AG09319 (cell line): ENCODE results near the gene CCDC192.
A peak's percentile ranks its signal among the peaks of the same experiment; 100 is the strongest.

Source experiments
- DNase-seq: peaks from one replicate; pipeline ENCODE4 v3.0.0-alpha.2; 2010; ENCODE audit warnings: low read depth; ENCODE audit errors: extremely low read depth
- TF ChIP-seq, protein P1 (sequence below): IDR thresholded peaks from 2 replicates; pipeline ENCODE4 v1.5.1; 2011; ENCODE audit warnings: low read depth, mild to moderate bottlenecking, inconsistent platforms, low read length, moderate library complexity

The CCDC192 gene

DNA sequence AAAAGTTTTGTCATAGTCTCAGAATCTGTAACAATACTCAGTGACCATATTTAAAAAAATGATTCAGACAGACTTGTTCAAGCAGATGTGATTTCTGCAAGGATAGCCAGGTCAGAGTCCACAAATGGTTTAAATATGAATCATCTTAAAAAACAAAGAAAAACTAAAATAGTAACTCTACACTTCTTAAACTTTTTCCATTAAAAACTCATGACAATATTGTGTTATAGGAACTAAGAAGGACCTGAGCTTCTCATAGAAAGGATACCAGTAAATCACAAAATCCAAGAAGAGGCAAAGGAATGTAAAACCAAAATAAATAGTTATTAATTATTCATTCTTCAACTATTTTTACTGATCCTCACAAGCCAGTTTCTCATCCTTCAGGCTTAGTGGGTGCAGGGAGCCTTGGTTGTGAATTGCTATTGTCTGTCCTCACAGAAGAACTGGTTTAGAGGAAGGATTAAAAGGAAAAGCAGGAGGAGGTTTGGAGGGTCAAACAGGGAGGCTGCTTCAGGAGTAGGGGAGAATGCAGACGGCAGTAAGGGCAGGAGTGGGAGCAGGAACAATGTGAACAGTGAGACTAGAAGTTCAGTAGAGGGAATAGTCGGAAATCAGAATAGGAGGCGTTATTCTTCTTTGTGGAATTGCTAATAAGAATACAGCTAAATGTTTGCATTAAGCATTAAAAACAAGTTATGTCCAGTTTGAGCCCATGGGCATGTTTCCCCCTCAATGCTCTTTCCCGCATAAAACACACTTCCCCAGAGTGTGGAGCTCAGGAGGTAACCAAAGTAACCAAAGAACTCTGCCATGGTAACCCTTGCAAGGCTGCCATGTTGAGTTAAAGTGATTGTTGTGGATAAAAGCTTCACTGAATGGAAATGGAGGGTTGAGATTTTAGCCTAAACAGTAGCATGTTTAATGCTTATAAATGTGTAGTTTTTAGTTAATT is 110.7 kb downstream of the CCDC192 start:
- TF ChIP-seq, protein P1, sequence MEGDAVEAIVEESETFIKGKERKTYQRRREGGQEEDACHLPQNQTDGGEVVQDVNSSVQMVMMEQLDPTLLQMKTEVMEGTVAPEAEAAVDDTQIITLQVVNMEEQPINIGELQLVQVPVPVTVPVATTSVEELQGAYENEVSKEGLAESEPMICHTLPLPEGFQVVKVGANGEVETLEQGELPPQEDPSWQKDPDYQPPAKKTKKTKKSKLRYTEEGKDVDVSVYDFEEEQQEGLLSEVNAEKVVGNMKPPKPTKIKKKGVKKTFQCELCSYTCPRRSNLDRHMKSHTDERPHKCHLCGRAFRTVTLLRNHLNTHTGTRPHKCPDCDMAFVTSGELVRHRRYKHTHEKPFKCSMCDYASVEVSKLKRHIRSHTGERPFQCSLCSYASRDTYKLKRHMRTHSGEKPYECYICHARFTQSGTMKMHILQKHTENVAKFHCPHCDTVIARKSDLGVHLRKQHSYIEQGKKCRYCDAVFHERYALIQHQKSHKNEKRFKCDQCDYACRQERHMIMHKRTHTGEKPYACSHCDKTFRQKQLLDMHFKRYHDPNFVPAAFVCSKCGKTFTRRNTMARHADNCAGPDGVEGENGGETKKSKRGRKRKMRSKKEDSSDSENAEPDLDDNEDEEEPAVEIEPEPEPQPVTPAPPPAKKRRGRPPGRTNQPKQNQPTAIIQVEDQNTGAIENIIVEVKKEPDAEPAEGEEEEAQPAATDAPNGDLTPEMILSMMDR = no peak
- DNase-seq = peak; percentile 43

DNA sequence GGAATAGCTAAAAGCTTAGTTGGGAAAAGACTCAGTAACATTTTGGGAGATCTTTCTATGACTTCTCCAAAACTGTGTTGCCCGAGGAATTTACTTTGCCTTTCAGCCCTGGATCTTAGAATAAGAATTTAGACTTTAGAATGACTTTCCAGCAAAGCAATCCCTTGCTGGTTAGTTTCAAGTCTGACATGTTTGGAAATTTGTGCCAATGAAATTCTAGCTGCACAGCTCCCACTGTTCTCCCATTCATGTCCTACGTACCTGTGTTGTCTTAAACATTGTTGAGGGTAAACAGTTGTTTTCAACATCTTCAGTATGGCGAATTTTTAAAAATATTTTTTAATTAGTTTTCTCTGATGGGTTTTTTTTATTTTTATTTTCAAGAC is 111.4 kb downstream of the CCDC192 start:
- no peak for DNase-seq
- TF ChIP-seq, protein P1 = no peak

DNA sequence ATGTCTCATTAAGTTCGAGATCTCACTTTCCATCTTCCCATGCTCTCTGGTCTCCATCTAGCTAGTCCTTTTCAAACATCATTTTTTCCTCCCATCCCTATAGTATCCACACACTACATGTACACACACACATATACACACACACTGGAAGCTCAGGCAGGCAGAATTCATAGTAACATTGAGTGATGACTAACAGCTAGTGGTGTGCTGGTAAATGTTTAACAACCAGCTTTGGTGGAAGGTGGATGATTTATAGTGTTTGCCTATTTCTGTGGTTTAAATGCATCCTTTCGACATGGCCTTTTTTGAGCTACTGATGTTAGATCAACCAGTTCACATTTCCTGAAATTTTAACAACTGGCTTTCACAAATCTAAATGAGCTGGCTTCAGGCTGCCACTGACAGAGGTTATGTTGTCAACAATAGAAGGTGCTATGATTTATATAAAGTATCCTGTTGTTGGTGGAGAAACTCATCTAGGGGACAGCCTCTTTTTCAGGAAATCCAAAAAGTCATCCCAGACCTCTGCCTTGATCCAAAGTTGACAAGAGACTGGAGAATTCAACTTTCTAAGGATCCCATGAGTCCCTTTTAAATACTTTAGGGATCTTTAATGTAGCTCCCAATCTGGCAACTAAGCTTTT is 117.8 kb downstream of the CCDC192 start:
- DNase-seq = no peak
- TF ChIP-seq, protein P1 = no peak

DNA sequence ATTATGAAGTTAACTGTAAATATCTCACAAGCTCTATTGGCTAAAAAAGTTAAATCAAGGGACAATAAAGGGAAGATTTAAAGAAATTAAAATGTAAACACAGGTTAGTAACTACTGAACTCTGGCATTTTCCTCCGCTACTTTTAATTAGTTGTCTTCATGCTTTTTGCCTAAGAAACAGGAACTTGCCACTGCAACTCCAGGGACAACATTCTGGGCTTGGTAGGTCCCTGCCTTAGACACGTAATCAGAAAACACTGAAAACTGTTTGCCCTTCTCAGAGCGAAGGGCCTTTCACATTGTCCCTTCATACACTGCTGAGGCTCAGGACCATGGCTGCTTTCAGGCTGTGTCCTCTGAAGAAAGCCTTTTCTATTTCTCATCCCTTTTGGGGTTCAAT is 118.7 kb downstream of the CCDC192 start:
- TF ChIP-seq, protein P1 = no peak
- no peak for DNase-seq

DNA sequence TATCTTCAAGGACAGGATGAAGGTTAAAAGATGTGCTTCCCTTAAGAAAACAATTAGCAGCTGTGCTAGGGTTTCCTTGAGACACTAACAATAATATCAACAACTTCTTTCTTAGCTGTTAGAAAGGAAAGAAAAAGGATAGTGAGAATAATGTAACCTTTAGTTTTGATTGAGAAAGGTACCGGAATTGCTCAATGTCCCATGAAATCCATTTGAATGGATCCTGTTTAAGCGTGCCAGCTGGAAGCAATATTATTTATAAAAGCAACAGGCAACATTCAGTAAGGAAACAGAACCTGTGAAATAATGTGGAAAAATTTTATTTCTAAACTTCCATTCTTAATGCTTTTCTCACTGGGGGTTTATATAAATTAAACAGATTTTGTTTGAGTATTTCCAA is 120.9 kb downstream of the CCDC192 start:
- TF ChIP-seq, protein P1 = no peak
- no peak for DNase-seq

DNA sequence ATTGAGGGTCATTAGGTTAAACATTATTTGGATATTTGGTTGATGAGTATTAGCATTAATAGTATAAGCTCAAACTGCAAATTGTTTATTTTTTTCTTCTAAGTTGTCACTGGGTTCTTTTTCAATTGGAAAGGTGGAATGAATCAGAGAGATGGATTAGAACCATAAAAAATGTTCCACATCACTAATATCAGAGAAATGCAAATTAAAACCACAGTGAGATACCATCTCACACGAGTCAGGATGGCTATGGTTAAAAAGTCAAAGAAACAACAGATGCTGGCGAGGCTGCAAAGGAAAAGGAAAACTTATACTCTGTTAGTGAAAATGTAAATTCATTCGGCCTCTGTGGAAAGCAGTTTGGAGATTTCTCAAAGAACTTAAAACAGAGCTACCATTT is 122.8 kb downstream of the CCDC192 start:
- TF ChIP-seq, protein P1 = no peak
- DNase-seq = peak; percentile 12

DNA sequence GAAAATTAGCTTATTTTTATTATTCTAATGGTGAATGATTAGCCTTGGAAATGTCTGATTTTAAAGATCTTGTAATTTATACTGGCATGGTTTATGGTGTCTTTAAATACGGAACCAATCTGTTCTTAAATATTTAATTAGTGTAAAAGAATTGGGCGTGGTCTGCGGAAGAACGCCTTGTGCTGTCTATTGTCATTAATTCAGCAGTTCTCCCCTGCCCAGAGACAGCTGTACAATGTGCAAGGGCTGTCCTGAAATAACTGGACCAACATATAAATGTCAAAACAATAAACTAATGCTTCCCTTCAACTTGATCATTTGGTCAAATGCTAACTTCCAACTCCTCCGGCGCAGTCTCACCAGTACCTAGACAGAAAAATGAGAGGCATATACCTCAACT is 124.3 kb downstream of the CCDC192 start:
- TF ChIP-seq, protein P1 = no peak
- no peak for DNase-seq
